H1 (cell line): Measurements from ENCODE around the gene RAB9B. TPM values are rescaled to one million over a fixed set of nuclear protein-coding genes. Genes with fewer than 3 reads are reported as not detected.
A peak's percentile ranks its signal among the peaks of the same experiment; 100 is the strongest.

Experiments used
- CTCF ChIA-PET: fragments of 300-600 bp; sonication (Branson Sonifier 250); formaldehyde crosslinking; loops from one replicate; lab custom pipeline; 2021; ENCODE audit not compliant: partially characterized antibody; lab: Charles Lee
- POLR2A ChIA-PET: fragments of 300-600 bp; sonication (Branson Sonifier 250); formaldehyde crosslinking; loops from one replicate; lab custom pipeline; 2021; ENCODE audit warnings: inconsistent platforms; ENCODE audit not compliant: partially characterized antibody; lab: Charles Lee
- DNase-seq, 2 experiments: peaks; one replicate each; pipeline versions ENCODE4 v3.0.0 to v3.0.0-alpha.2; 2010 to 2022; ENCODE audit warnings: low spot score in 2 of 2, low read depth in 1 of 2, mixed read lengths in 1 of 2
- FAIRE-seq: peaks from 2 replicates; lab custom pipeline; 2011; peaks lifted over from hg19 to GRCh38; lab: Jason Lieb, UNC
- H2AFZ ChIP-seq: 2 replicates; pipeline ENCODE4 v1.8.1; 2012; ENCODE audit warnings: low read length, inconsistent platforms
- H2AK5ac ChIP-seq: 2 replicates; pipeline ENCODE4 v1.6.1; 2013; ENCODE audit warnings: low read depth, low read length
- H2BK120ac ChIP-seq: replicated peaks from 2 replicates; pipeline ENCODE3; 2013; ENCODE audit warnings: low read depth, low read length, inconsistent platforms
- H2BK12ac ChIP-seq: 2 replicates; pipeline ENCODE4 v1.6.1; 2013; ENCODE audit warnings: low read depth, low read length
- H2BK15ac ChIP-seq: 2 replicates; pipeline ENCODE4 v1.6.1; 2013; ENCODE audit warnings: low read length
- H2BK20ac ChIP-seq: 2 replicates; pipeline ENCODE4 v1.6.1; 2013; ENCODE audit warnings: low read length
- H2BK5ac ChIP-seq: 2 replicates; pipeline ENCODE4 v1.6.1; 2013; ENCODE audit warnings: low read depth, low read length
- H3K14ac ChIP-seq: 2 replicates; pipeline ENCODE4 v1.6.1; 2013; ENCODE audit warnings: inconsistent platforms; ENCODE audit not compliant: insufficient read length
- H3K18ac ChIP-seq: 2 replicates; pipeline ENCODE4 v1.6.1; 2013; ENCODE audit warnings: low read length; ENCODE audit errors: extremely low read depth
- H3K23ac ChIP-seq: 2 replicates; pipeline ENCODE4 v1.6.1; 2013; ENCODE audit warnings: inconsistent platforms; ENCODE audit not compliant: insufficient read length
- H3K23me2 ChIP-seq: 2 replicates; pipeline ENCODE4 v1.6.1; 2013; ENCODE audit warnings: low read depth, low read length
- H3K27ac ChIP-seq: 2 replicates; pipeline ENCODE4 v1.6.1; 2011; ENCODE audit warnings: low read depth, low read length, inconsistent platforms
- H3K27me3 ChIP-seq, 4 experiments: replicated peaks in 1 of 4; 1 replicate in 1 of 4; 2 replicates in 3 of 4; pipeline versions ENCODE4 v1.6.1 to v1.8.1; 2011 to 2013; ENCODE audit warnings: low read length in 3 of 4, mild to moderate bottlenecking in 3 of 4, inconsistent platforms in 2 of 4, mixed read lengths in 2 of 4, moderate library complexity in 1 of 4; ENCODE audit not compliant: control insufficient read depth in 3 of 4, insufficient read depth in 3 of 4; ENCODE audit errors: extremely low read depth in 1 of 4
- H3K36me3 ChIP-seq, 4 experiments: 2 replicates each; pipeline versions ENCODE4 v1.6.1 to v1.8.1; 2011 to 2013; ENCODE audit warnings: mild to moderate bottlenecking in 4 of 4, low read length in 3 of 4, moderate library complexity in 2 of 4, control low read depth in 1 of 4, inconsistent platforms in 1 of 4; ENCODE audit not compliant: insufficient read depth in 4 of 4, control insufficient read depth in 2 of 4
- H3K4ac ChIP-seq: replicated peaks from 2 replicates; pipeline ENCODE3; 2013; ENCODE audit warnings: low read length, low read depth, mixed read lengths, inconsistent platforms; ENCODE audit not compliant: insufficient read length
- H3K4me1 ChIP-seq, 4 experiments: replicated peaks in 1 of 4; 1 replicate in 1 of 4; 2 replicates in 3 of 4; pipeline versions ENCODE4 v1.6.1 to v1.8.1; 2011 to 2013; ENCODE audit warnings: low read length in 3 of 4, inconsistent platforms in 2 of 4, mixed read lengths in 1 of 4; ENCODE audit not compliant: insufficient read depth in 4 of 4, control insufficient read depth in 3 of 4
- H3K4me2 ChIP-seq, 2 experiments: 2 replicates each; pipeline versions ENCODE4 v1.6.1 to v1.8.1; 2011 to 2013; ENCODE audit warnings: low read depth in 2 of 2, low read length in 2 of 2, control low read depth in 1 of 2, inconsistent platforms in 1 of 2, mild to moderate bottlenecking in 1 of 2; ENCODE audit not compliant: insufficient read depth in 1 of 2
- H3K4me3 ChIP-seq, 4 experiments: fragments of 200-600, 300-600 bp in 1 of 4; sonication (generic), shearing (Covaris generic), sonication (Bioruptor Twin) in 1 of 4; 2 replicates each; pipeline versions ENCODE4 v1.5.1 to v1.8.1; 2011 to 2016; ENCODE audit warnings: low read length in 4 of 4, low read depth in 3 of 4, control low read depth in 2 of 4, inconsistent platforms in 2 of 4, mild to moderate bottlenecking in 2 of 4, mixed read lengths in 1 of 4, moderate library complexity in 1 of 4; ENCODE audit not compliant: insufficient read depth in 2 of 4; ENCODE audit errors: extremely low read depth in 1 of 4
- H3K56ac ChIP-seq: replicated peaks from 2 replicates; pipeline ENCODE3; 2013; ENCODE audit warnings: low read depth, mild to moderate bottlenecking, mixed read lengths, low read length, inconsistent platforms; ENCODE audit not compliant: insufficient read length
- H3K79me1 ChIP-seq: 2 replicates; pipeline ENCODE4 v1.6.1; 2013; ENCODE audit warnings: low read depth, low read length, control low read depth
- H3K79me2 ChIP-seq, 2 experiments: 2 replicates each; pipeline versions ENCODE4 v1.6.1 to v1.8.1; 2012 to 2013; ENCODE audit warnings: low read length in 2 of 2, mild to moderate bottlenecking in 2 of 2, inconsistent platforms in 1 of 2; ENCODE audit not compliant: insufficient read depth in 2 of 2, control insufficient read depth in 1 of 2
- H3K9ac ChIP-seq, 4 experiments: replicated peaks in 1 of 4; 1 replicate in 1 of 4; 2 replicates in 3 of 4; pipeline versions ENCODE4 v1.6.1 to v1.8.1; 2011 to 2013; ENCODE audit warnings: low read depth in 3 of 4, low read length in 3 of 4, control low read depth in 2 of 4, mild to moderate bottlenecking in 2 of 4, moderate library complexity in 2 of 4, inconsistent platforms in 1 of 4; ENCODE audit errors: extremely low read depth in 1 of 4
- H3K9me3 ChIP-seq, 2 experiments: 2 replicates each; pipeline versions ENCODE4 v1.6.1 to v1.8.1; 2012 to 2013; ENCODE audit warnings: mild to moderate bottlenecking in 2 of 2, moderate library complexity in 2 of 2, control low read depth in 1 of 2, inconsistent platforms in 1 of 2, low read depth in 1 of 2, low read length in 1 of 2, mixed read lengths in 1 of 2; ENCODE audit not compliant: insufficient read depth in 2 of 2
- H4K20me1 ChIP-seq, 2 experiments: replicated peaks in 1 of 2; 2 replicates each; pipeline versions ENCODE3 to v1.8.1; 2011 to 2013; ENCODE audit warnings: inconsistent platforms in 2 of 2, low read length in 2 of 2, mild to moderate bottlenecking in 1 of 2; ENCODE audit not compliant: insufficient read depth in 2 of 2, control insufficient read depth in 1 of 2
- H4K5ac ChIP-seq: 2 replicates; pipeline ENCODE4 v1.6.1; 2013; ENCODE audit warnings: low read length, low read depth, mixed read lengths, inconsistent platforms; ENCODE audit not compliant: insufficient read length
- H4K8ac ChIP-seq: 2 replicates; pipeline ENCODE4 v1.8.0; 2013; ENCODE audit warnings: mild to moderate bottlenecking, moderate library complexity, low read length, inconsistent platforms; ENCODE audit not compliant: insufficient read depth; ENCODE audit errors: extremely low read depth
- H4K91ac ChIP-seq: replicated peaks from 2 replicates; pipeline ENCODE3; 2013; ENCODE audit warnings: low read length, mixed read lengths, inconsistent platforms; ENCODE audit not compliant: insufficient read length
- SRF ChIP-seq: IDR thresholded peaks from 2 replicates; pipeline ENCODE4 v1.6.1; 2011; ENCODE audit warnings: mild to moderate bottlenecking, low read depth, low read length, moderate library complexity
- YY1 ChIP-seq: IDR thresholded peaks from 2 replicates; pipeline ENCODE4 v1.6.1; 2011; ENCODE audit warnings: low read depth, mild to moderate bottlenecking, low read length
- WGBS, 2 experiments: shearing (Covaris generic) in 1 of 2; methylation state at CpG; one replicate each; pipeline versions ENCODE4 v1.1.6 to v1.1.7; 2013 to 2015; ENCODE audit warnings: low lambda C conversion rate in 2 of 2, mixed read lengths in 2 of 2, inconsistent platforms in 1 of 2, low coverage in 1 of 2, missing lambda C conversion rate in 1 of 2; ENCODE audit not compliant: insufficient replicate concordance in 2 of 2, insufficient coverage in 1 of 2, insufficient read length in 1 of 2; ENCODE audit errors: extremely low coverage in 1 of 2, missing lambda C conversion rate in 1 of 2; 5-methylcytosine and 5-hydroxymethylcytosine counted together
- polyA plus RNA-seq, 7 experiments: library from polyadenylated mRNA; depleted of rRNA in 3 of 7; stranded (reverse) in 5 of 7; unstranded in 2 of 7; fragments of >200 nt in 5 of 7; fragments of 200-250 nt in 2 of 7; gene quantifications; 1 replicate in 5 of 7; 2 replicates in 1 of 7; 4 replicates in 1 of 7; pipeline versions ENCODE4 v1.2.1 to v1.2.3, GENCODE V29; 2011 to 2013; ENCODE audit warnings: missing spikeins in 2 of 7, mixed read lengths in 2 of 7
- total RNA-seq: library from RNA; stranded (reverse); fragmentation: NEBNext Ultra II Directional; extraction: Animal tissue kit (Norgen Biotek cat#: 25700); gene quantifications from 2 replicates; pipeline ENCODE4 v1.2.1, GENCODE V29; 2021

Gene RAB9B
- total and polyA plus RNA-seq, 2 of the 8 experiments (the other 6 are each of a cell fraction or from before 2014, with no cell fraction given): 0.26 to 0.56 TPM

GRCh38 chrX:103793545-103793940 is 38.5 kb downstream of the RAB9B start:
- no peak overlapping the region for H2AFZ ChIP-seq

More at GRCh38 chrX:103793545-103793940, 38.5 kb downstream of the RAB9B start:
- Histone ChIP-seq H4K91ac (no peak overlapping the region), H3K79me2 (no peaks in the 10 kb centered on the region), H3K23ac (no peak overlapping the region), H3K4me2 (no peak overlapping the region), H3K27me3 (no peaks in the 10 kb centered on the region), H4K8ac (no peak overlapping the region), H3K36me3 (peaks cover 4 to 33% (median 13%) of the 10 kb centered on the region in 4 experiments), H2BK15ac (no peak overlapping the region), H3K79me1 (no peaks in the 10 kb centered on the region), H2BK120ac (no peak overlapping the region), H4K5ac (no peak overlapping the region), H3K23me2 (no peaks in the 10 kb centered on the region), H4K20me1 (no peaks in the 10 kb centered on the region), H2BK5ac (no peak overlapping the region), H3K27ac (no peak overlapping the region), H3K56ac (no peak overlapping the region), H3K4me1 (no peaks in the 10 kb centered on the region), H2AK5ac (no peak overlapping the region), H3K4ac (no peak overlapping the region), H3K18ac (no peak overlapping the region), H3K4me3 (no peak overlapping the region), H3K9ac (no peak overlapping the region), H2BK20ac (no peak overlapping the region), H3K14ac (no peak overlapping the region), H3K9me3 (no peaks in the 10 kb centered on the region), H2BK12ac (no peak overlapping the region)
- ChIA-PET CTCF (interaction anchor here (1.0 to 2.0 kb wide), 3 partner anchors 18 to 153 kb away, joined by 3 to 7 read pairs (median 4); partner anchors contain the start of gene TMEM31), POLR2A (interaction anchor here (0.9 to 3.0 kb wide), 6 partner anchors 11 to 30 kb away, joined by 3 to 16 read pairs (median 4); partner anchors contain the start of gene PLP1)
- FAIRE-seq (no peak), DNase-seq (no peak)
- WGBS, 2 experiments: 91% methylated on average over 2 of the region's 2 CpGs; no CpG with 5 or more reads in 1 of the 2 experiments
- TF ChIP-seq YY1: no peak
- TF ChIP-seq SRF: peak; percentile 34; the same call in 1 of the 2 replicates
